Stimulated activated effector memory CD8-positive, alpha-beta T cell treated with anti-CD3 and anti-CD28 coated beads, Interleukin-12 subunit alpha, Interleukin-12 subunit beta, amount 100 ng/mL, for 72 hours (primary cell): ENCODE measurements around the gene ST3GAL5.

Source experiments
- ATAC-seq: fragments of 150-1000 bp; cut with Tn5 transposase; 2 replicates; pipeline ENCODE4 v1.10.0; 2021
- DNase-seq, 2 donors: peaks; one replicate each; pipeline ENCODE4 v3.0.0; 2021 to 2022; ENCODE audit warnings: low spot score in 2 of 2
- H3K27ac Mint-ChIP-seq: one replicate; pipeline ENCODE4 v1.8.0; 2022; ENCODE audit warnings: mild to moderate bottlenecking, mixed read lengths
- H3K36me3 Mint-ChIP-seq: one replicate; pipeline ENCODE4 v1.8.0; 2022; ENCODE audit warnings: mild to moderate bottlenecking, mixed read lengths
- H3K4me1 Mint-ChIP-seq: one replicate; pipeline ENCODE4 v1.8.0; 2022; ENCODE audit warnings: mixed read lengths
- H3K4me3 Mint-ChIP-seq: one replicate; pipeline ENCODE4 v1.8.0; 2022; ENCODE audit warnings: mild to moderate bottlenecking, mixed read lengths
- H3K9me3 Mint-ChIP-seq: one replicate; pipeline ENCODE4 v1.8.0; 2022; ENCODE audit warnings: mixed read lengths

The ST3GAL5 gene

GRCh38 chr2:85867556-85868292 is 21.1 kb downstream of the ST3GAL5 start:
- Mint-ChIP-seq H3K4me1 (peaks cover 51% of the 10 kb centered on the region), H3K27ac (no peak overlapping the region), H3K4me3 (no peak overlapping the region), H3K36me3 (peaks cover 12% of the 10 kb centered on the region), H3K9me3 (no peaks in the 10 kb centered on the region)
- DNase-seq (no peak), ATAC-seq (no peak)

- peak overlapping the region; percentile 65 for H3K27ac Mint-ChIP-seq
- ATAC-seq = no peak
- peaks cover 12% of the 10 kb centered on the region for H3K36me3 Mint-ChIP-seq
- no peak for DNase-seq
- H3K4me3 Mint-ChIP-seq = no peak overlapping the region
- H3K4me1 Mint-ChIP-seq = peaks cover 51% of the 10 kb centered on the region
- no peaks in the 10 kb centered on the region for H3K9me3 Mint-ChIP-seq
These were observed 21.7 kb downstream of the ST3GAL5 start for GRCh38 chr2:85867121-85867520.

- DNase-seq = no peak
- peak overlapping the region; percentile 65 for H3K27ac Mint-ChIP-seq
- H3K4me1 Mint-ChIP-seq = peaks cover 51% of the 10 kb centered on the region
- H3K9me3 Mint-ChIP-seq = no peaks in the 10 kb centered on the region
- ATAC-seq = no peak
- H3K36me3 Mint-ChIP-seq = peaks cover 19% of the 10 kb centered on the region
- peak overlapping the region; percentile 15 for H3K4me3 Mint-ChIP-seq
These were observed 22.6 kb downstream of the ST3GAL5 start for GRCh38 chr2:85866165-85866659.

GRCh38 chr2:85865539-85866164 is 23.1 kb downstream of the ST3GAL5 start:
- Mint-ChIP-seq H3K4me3 (peak overlapping the region; percentile 15), H3K9me3 (no peaks in the 10 kb centered on the region), H3K4me1 (peaks cover 56% of the 10 kb centered on the region), H3K27ac (peak overlapping the region; percentile 16), H3K36me3 (peaks cover 25% of the 10 kb centered on the region)
- DNase-seq (no peak), ATAC-seq (peak; percentile 94)

- ATAC-seq = no peak
- peaks cover 59% of the 10 kb centered on the region for H3K4me1 Mint-ChIP-seq
- H3K36me3 Mint-ChIP-seq = peaks cover 31% of the 10 kb centered on the region
- DNase-seq = no peak
- H3K4me3 Mint-ChIP-seq = no peak overlapping the region
- H3K27ac Mint-ChIP-seq = peak overlapping the region; percentile 16
- no peaks in the 10 kb centered on the region for H3K9me3 Mint-ChIP-seq
These were observed 24.1 kb downstream of the ST3GAL5 start for GRCh38 chr2:85864654-85865053.

GRCh38 chr2:85862426-85862825 is 26.4 kb downstream of the ST3GAL5 start:
- peak overlapping the region; percentile 47 for H3K4me3 Mint-ChIP-seq
- peaks cover 31% of the 10 kb centered on the region for H3K36me3 Mint-ChIP-seq
- H3K9me3 Mint-ChIP-seq = no peaks in the 10 kb centered on the region
- H3K27ac Mint-ChIP-seq = no peak overlapping the region
- ATAC-seq = peak; percentile 71
- DNase-seq = peak in 1 of 2 donors; percentile 28
- peaks cover 72% of the 10 kb centered on the region for H3K4me1 Mint-ChIP-seq

- ATAC-seq (no peak), DNase-seq (no peak)
- H3K27ac Mint-ChIP-seq = peak overlapping the region; percentile 80
- H3K4me1 Mint-ChIP-seq = peaks cover 68% of the 10 kb centered on the region
- H3K9me3 Mint-ChIP-seq = no peaks in the 10 kb centered on the region
- H3K4me3 Mint-ChIP-seq = peak overlapping the region; percentile 47
- peaks cover 30% of the 10 kb centered on the region for H3K36me3 Mint-ChIP-seq
These were observed 27.1 kb downstream of the ST3GAL5 start for GRCh38 chr2:85861650-85862049.

- DNase-seq (no peak), ATAC-seq (peak; percentile 55)
- Mint-ChIP-seq H3K9me3 (no peaks in the 10 kb centered on the region), H3K36me3 (peaks cover 25% of the 10 kb centered on the region), H3K4me1 (peaks cover 64% of the 10 kb centered on the region), H3K27ac (peak overlapping the region; percentile 80), H3K4me3 (peak overlapping the region; percentile 47)
These were observed 27.6 kb downstream of the ST3GAL5 start for GRCh38 chr2:85861180-85861579.

GRCh38 chr2:85858841-85859240 is 29.9 kb downstream of the ST3GAL5 start:
- Mint-ChIP-seq H3K9me3 (peaks cover 3% of the 10 kb centered on the region), H3K36me3 (peaks cover 26% of the 10 kb centered on the region), H3K27ac (peak overlapping the region; percentile 16), H3K4me3 (no peak overlapping the region), H3K4me1 (peaks cover 71% of the 10 kb centered on the region)
- DNase-seq (no peak), ATAC-seq (no peak)

- peak overlapping the region; percentile 97 for H3K27ac Mint-ChIP-seq
- DNase-seq (peak in 1 of 2 donors; percentile 43), ATAC-seq (no peak)
- peaks cover 3% of the 10 kb centered on the region for H3K9me3 Mint-ChIP-seq
- peaks cover 78% of the 10 kb centered on the region for H3K4me1 Mint-ChIP-seq
- peaks cover 12% of the 10 kb centered on the region for H3K36me3 Mint-ChIP-seq
- H3K4me3 Mint-ChIP-seq = peak overlapping the region; percentile 74
These were observed 33.9 kb downstream of the ST3GAL5 start for GRCh38 chr2:85854897-85855296.

- ATAC-seq = peak; percentile 14
These were observed 34.7 kb downstream of the ST3GAL5 start for GRCh38 chr2:85854166-85854509.

GRCh38 chr2:85853499-85854165 is 35.2 kb downstream of the ST3GAL5 start:
- peaks cover 3% of the 10 kb centered on the region for H3K9me3 Mint-ChIP-seq
- DNase-seq (peak in 1 of 2 donors; percentile 56), ATAC-seq (peak; percentile 50)
- H3K36me3 Mint-ChIP-seq = peaks cover 12% of the 10 kb centered on the region
- peak overlapping the region; percentile 74 for H3K4me3 Mint-ChIP-seq
- H3K27ac Mint-ChIP-seq = peak overlapping the region; percentile 97
- peaks cover 75% of the 10 kb centered on the region for H3K4me1 Mint-ChIP-seq

More at GRCh38 chr2:85854166-85854509, 34.7 kb downstream of the ST3GAL5 start:
- peak overlapping the region; percentile 74 for H3K4me3 Mint-ChIP-seq
- H3K36me3 Mint-ChIP-seq = peaks cover 12% of the 10 kb centered on the region
- H3K4me1 Mint-ChIP-seq = peaks cover 80% of the 10 kb centered on the region
- H3K27ac Mint-ChIP-seq = peak overlapping the region; percentile 97
- peak in 1 of 2 donors; percentile 56 for DNase-seq
- H3K9me3 Mint-ChIP-seq = peaks cover 3% of the 10 kb centered on the region

- DNase-seq (peak; percentile 36 to 78), ATAC-seq (peak; percentile 90)
- H3K36me3 Mint-ChIP-seq = peaks cover 12% of the 10 kb centered on the region
- H3K4me1 Mint-ChIP-seq = peaks cover 79% of the 10 kb centered on the region
- peak overlapping the region; percentile 74 for H3K4me3 Mint-ChIP-seq
- peaks cover 3% of the 10 kb centered on the region for H3K9me3 Mint-ChIP-seq
- H3K27ac Mint-ChIP-seq = peak overlapping the region; percentile 97
These were observed 35.8 kb downstream of the ST3GAL5 start for GRCh38 chr2:85852937-85853498.

GRCh38 chr2:85852152-85852840 is 36.5 kb downstream of the ST3GAL5 start:
- H3K36me3 Mint-ChIP-seq = peaks cover 15% of the 10 kb centered on the region
- peak overlapping the region; percentile 97 for H3K27ac Mint-ChIP-seq
- peak overlapping the region; percentile 74 for H3K4me3 Mint-ChIP-seq
- no peak for ATAC-seq
- peak in 1 of 2 donors; percentile 47 for DNase-seq
- peaks cover 78% of the 10 kb centered on the region for H3K4me1 Mint-ChIP-seq
- H3K9me3 Mint-ChIP-seq = peaks cover 3% of the 10 kb centered on the region
